ENCODE data around the gene RUFY4. TPM values are rescaled to one million over a fixed set of nuclear protein-coding genes. Genes with fewer than 3 reads are reported as not detected.
"Not testable (repeated sequence)": the region's sequence is repeated elsewhere in the genome, so short reads cannot be mapped to it uniquely, and the experiment has no call there.

The RUFY4 gene
- total RNA-seq, 1 experiment from 2014 or later, result 0.66 TPM

DNA sequence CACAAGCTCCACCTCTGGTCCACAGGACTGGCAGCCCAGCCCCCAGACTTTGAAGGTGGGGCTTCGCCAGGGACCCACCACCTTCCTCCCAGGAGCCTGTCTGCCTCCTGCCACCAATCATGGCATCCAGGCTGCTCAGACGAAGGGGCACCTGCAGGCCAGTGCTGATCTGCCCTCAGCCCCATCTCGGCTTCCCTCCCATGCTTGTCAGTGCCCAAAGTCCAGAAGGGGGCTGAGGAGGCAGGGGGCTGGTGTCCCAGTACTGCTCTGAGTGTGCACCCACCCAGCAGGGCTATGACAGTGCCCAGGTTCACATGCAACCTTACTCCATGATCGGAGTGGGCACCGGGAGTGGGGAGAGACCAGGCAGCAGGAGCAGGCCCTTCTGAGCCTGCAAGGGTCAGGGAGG lies 25.3 kb upstream of the RUFY4 start:
- no CpG with 5 or more reads among the region's 5 CpGs for WGBS (ENCODE audit: extremely low coverage, insufficient read length, low lambda C conversion rate)

DNA sequence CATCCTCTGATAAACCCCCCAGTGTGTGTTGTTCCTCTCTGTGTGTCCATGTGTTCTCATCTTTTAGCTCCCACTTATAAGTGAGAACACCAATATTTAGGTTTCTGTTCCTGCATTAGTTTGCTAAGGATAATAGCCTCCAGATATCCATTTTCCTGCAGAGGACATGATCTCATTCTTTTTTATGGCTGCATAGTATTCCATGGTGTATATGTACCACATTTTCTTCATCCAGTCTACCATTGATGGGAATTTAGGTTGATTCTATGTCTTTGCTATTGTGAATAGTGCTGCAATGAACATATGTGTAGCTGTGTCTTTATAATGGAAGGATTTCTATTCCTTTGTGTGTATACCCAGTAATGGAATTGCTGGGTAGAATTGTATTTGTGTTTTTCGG lies 24.5 kb upstream of the RUFY4 start:
- H3K4me3 Mint-ChIP-seq; H3K18ac ChIP-seq (ENCODE audit: insufficient read length, low read depth, low read length); H3K79me1 ChIP-seq (ENCODE audit: insufficient read depth, low read depth, low read length, poor library complexity, severe bottlenecking); H2BK5ac ChIP-seq (ENCODE audit: insufficient read length, low read length); H3K23ac ChIP-seq (ENCODE audit: insufficient read length, low read depth, low read length); H2BK20ac ChIP-seq (ENCODE audit: low read depth, low read length, poor library complexity, severe bottlenecking); H3K23me2 ChIP-seq (ENCODE audit: insufficient read length, low read depth, low read length, poor library complexity, severe bottlenecking); H3K14ac ChIP-seq (ENCODE audit: insufficient read depth, low read length); H2AK5ac ChIP-seq (ENCODE audit: insufficient read length, low read length); H4K5ac ChIP-seq (ENCODE audit: insufficient read length, low read depth, low read length); H4K8ac ChIP-seq (replicated peaks; ENCODE audit: insufficient read length, low read depth, low read length); DNase-seq; H3K27ac ChIP-seq (ENCODE audit: insufficient read length, low read depth, low read length); H4K20me1 ChIP-seq (ENCODE audit: control insufficient read depth, insufficient read depth, insufficient read length); H2BK12ac ChIP-seq (ENCODE audit: insufficient read length, low read depth, low read length); H2AFZ ChIP-seq (ENCODE audit: low read length); H3K9ac ChIP-seq (ENCODE audit: extremely low read depth, insufficient read length, low read length); H3K36me3 Mint-ChIP-seq (ENCODE audit: insufficient read depth in 1 of 3, low read depth in 3 of 3); H3K56ac ChIP-seq (ENCODE audit: insufficient read length, low read depth, low read length); H3K27ac Mint-ChIP-seq; H3K4me1 ChIP-seq (ENCODE audit: insufficient read depth, low read length); H3K79me2 ChIP-seq (ENCODE audit: insufficient read depth, low read length); H2BK120ac ChIP-seq (ENCODE audit: low read depth, low read length, poor library complexity, severe bottlenecking); H2BK15ac ChIP-seq (ENCODE audit: low read depth, low read length); H3T11ph ChIP-seq (ENCODE audit: low read length); H3K27me3 ChIP-seq (ENCODE audit: insufficient read depth, low read length); H3K9me3 ChIP-seq (ENCODE audit: control insufficient read depth, low read depth, low read length); H3K4me1 Mint-ChIP-seq; H3K4ac ChIP-seq (ENCODE audit: low read depth, low read length); H3K4me2 ChIP-seq (ENCODE audit: insufficient read depth, insufficient read length, low read length); H4K91ac ChIP-seq (ENCODE audit: insufficient read length, low read depth, low read length): not testable (repeated sequence)
- no CpG with 5 or more reads among the region's 1 CpG for WGBS (ENCODE audit: extremely low coverage, insufficient read length, low lambda C conversion rate)
- Mint-ChIP-seq H3K27me3 (ENCODE audit: low read depth) (peaks cover 38% of the 10 kb centered on the region), H3K9me3 (peaks cover 8 to 10% of the 10 kb centered on the region in 2 experiments; a peak in 4 of 5 replicates)

More for the DNA sequence above, 25.3 kb upstream of the RUFY4 start:
- no peak overlapping the region for H3K9ac ChIP-seq (ENCODE audit: extremely low read depth, insufficient read length, low read length)
- no peaks in the 10 kb centered on the region for H3K79me1 ChIP-seq (ENCODE audit: insufficient read depth, low read depth, low read length, poor library complexity, severe bottlenecking)
- no peak overlapping the region for H2AFZ ChIP-seq (ENCODE audit: low read length)
- no peak overlapping the region for H2AK5ac ChIP-seq (ENCODE audit: insufficient read length, low read length)
- H3K4me1 ChIP-seq (ENCODE audit: insufficient read depth, low read length), result peaks cover 2% of the 10 kb centered on the region; the same call in 1 of the 2 replicates
- Mint-ChIP-seq H3K4me3 (no peak overlapping the region), H3K9me3 (peaks cover 8 to 10% of the 10 kb centered on the region in 2 experiments; a peak in 4 of 5 replicates), H3K4me1 (0 out of 4 replicates have a peak, but pooled peaks cover 0 to 5% of the 10 kb centered on the region in 2 experiments), H3K36me3 (ENCODE audit: insufficient read depth in 1 of 3, low read depth in 3 of 3) (no peaks in the 10 kb centered on the region; a peak in 1 of 7 replicates), H3K27me3 (ENCODE audit: low read depth) (peaks cover 37% of the 10 kb centered on the region), H3K27ac (no peak overlapping the region)
- H3K9me3 ChIP-seq (ENCODE audit: control insufficient read depth, low read depth, low read length), result no peaks in the 10 kb centered on the region
- no peak overlapping the region for H3K4me2 ChIP-seq (ENCODE audit: insufficient read depth, insufficient read length, low read length)
- no peak overlapping the region for H4K91ac ChIP-seq (ENCODE audit: insufficient read length, low read depth, low read length)
- no peak for DNase-seq
- H4K5ac ChIP-seq (ENCODE audit: insufficient read length, low read depth, low read length), result no peak overlapping the region
- no peak overlapping the region for H3K18ac ChIP-seq (ENCODE audit: insufficient read length, low read depth, low read length)
- no peak overlapping the region for H3K27ac ChIP-seq (ENCODE audit: insufficient read length, low read depth, low read length)
- H3K23ac ChIP-seq (ENCODE audit: insufficient read length, low read depth, low read length), result no peak overlapping the region
- H3K79me2 ChIP-seq (ENCODE audit: insufficient read depth, low read length), result no peaks in the 10 kb centered on the region
- no peaks in the 10 kb centered on the region for H4K20me1 ChIP-seq (ENCODE audit: control insufficient read depth, insufficient read depth, insufficient read length)
- H3K56ac ChIP-seq (ENCODE audit: insufficient read length, low read depth, low read length), result no peak overlapping the region
- H4K8ac ChIP-seq (replicated peaks; ENCODE audit: insufficient read length, low read depth, low read length), result no peak overlapping the region
- TF ChIP-seq, protein P1, sequence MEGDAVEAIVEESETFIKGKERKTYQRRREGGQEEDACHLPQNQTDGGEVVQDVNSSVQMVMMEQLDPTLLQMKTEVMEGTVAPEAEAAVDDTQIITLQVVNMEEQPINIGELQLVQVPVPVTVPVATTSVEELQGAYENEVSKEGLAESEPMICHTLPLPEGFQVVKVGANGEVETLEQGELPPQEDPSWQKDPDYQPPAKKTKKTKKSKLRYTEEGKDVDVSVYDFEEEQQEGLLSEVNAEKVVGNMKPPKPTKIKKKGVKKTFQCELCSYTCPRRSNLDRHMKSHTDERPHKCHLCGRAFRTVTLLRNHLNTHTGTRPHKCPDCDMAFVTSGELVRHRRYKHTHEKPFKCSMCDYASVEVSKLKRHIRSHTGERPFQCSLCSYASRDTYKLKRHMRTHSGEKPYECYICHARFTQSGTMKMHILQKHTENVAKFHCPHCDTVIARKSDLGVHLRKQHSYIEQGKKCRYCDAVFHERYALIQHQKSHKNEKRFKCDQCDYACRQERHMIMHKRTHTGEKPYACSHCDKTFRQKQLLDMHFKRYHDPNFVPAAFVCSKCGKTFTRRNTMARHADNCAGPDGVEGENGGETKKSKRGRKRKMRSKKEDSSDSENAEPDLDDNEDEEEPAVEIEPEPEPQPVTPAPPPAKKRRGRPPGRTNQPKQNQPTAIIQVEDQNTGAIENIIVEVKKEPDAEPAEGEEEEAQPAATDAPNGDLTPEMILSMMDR (conservative IDR thresholded peaks at IDR 0.05), result no peak
- no peak overlapping the region for H3K14ac ChIP-seq (ENCODE audit: insufficient read depth, low read length)
- H2BK15ac ChIP-seq (ENCODE audit: low read depth, low read length), result no peak overlapping the region
- no peak overlapping the region for H3K4ac ChIP-seq (ENCODE audit: low read depth, low read length)
- H3K27me3 ChIP-seq (ENCODE audit: insufficient read depth, low read length), result no peaks in the 10 kb centered on the region
- no peak overlapping the region for H2BK12ac ChIP-seq (ENCODE audit: insufficient read length, low read depth, low read length)
- H3T11ph ChIP-seq (ENCODE audit: low read length), result no peak overlapping the region
- H2BK120ac ChIP-seq (ENCODE audit: low read depth, low read length, poor library complexity, severe bottlenecking), result no peak overlapping the region
- H2BK20ac ChIP-seq (ENCODE audit: low read depth, low read length, poor library complexity, severe bottlenecking), result no peak overlapping the region
- no peaks in the 10 kb centered on the region for H3K23me2 ChIP-seq (ENCODE audit: insufficient read length, low read depth, low read length, poor library complexity, severe bottlenecking)
- H2BK5ac ChIP-seq (ENCODE audit: insufficient read length, low read length), result no peak overlapping the region

Measured in H9 (cell line).